Measurements from ENCODE around the gene GLIS1.

GLIS1 gene

DNA sequence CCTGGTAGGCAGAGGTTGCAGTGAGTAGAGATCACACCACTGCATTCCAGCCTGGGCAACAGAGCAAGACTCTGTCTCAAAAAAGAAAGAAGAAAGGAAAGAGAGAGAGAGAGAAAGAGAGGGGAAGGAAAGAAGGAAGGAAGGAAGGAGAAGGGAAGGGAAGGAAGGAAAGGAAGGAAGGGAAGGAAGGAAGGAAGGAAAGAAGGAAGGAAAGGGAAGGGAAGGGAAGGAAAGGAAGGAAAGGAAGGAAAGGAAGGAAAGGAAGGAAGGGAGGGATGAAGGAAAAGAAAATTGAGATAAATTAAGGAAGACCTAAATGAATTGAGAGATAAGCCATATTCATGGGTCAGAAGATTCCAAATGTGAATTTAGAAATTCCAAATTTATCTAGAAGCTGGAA is 92.2 kb downstream of the GLIS1 start:
- DNase-seq: no peak

GRCh38 chr1:53645690-53646078 is 93.3 kb downstream of the GLIS1 start:
- no peak for DNase-seq

DNA sequence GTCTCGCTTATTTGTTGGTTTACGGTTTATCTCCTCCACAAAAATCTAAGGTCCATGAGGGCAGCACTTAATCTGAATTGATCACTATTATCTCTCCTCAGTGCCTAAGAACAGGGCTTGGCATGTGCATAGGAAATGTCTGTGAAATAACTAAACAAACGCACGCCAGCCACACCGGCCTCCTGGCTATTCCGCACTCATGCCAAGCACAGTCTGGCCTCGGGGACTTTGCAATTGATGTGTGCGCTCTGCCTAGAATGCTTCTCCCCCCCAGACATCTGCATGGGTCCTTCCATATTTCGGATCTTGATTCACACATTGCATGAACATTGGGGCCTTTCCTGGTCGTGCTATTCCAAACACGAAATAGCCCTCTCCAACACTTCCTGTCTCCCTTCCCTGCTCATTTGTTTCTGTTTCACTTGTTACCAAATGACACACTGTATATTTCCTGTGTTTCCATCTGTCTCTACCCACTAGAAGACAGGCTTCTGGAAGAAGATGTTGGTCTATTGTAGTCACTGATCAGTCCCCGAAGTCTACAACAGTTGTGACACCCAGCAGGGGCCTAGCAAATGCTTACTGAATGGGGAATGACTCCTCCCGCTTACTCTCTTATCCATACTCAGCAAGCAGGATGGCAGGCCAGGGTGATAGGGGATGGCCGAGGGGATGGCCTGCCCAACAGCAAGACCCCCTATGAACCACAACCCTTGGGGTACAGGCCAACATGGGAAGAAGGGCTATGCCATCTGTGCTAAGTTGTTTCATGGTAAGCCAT is 93.9 kb downstream of the GLIS1 start:
- DNase-seq: no peak

DNA sequence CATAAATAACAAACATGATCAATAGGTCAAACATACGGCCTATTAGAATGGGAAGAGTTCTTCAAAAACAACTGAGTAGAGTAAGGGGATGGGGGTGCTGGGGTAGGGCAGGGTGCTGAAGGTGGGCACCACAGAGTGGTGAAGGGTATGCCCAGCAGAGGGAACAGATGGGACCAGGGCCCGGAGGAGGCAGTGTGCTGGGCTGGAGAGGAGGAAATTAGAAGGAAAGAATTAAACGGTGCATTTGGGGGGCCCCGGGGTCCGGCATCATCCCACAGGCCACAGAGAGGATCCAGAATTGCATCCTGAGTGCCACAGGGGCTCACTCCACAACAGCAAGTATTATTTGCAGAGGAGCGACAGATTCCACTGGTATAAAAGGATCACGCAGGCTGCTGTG is 94.5 kb downstream of the GLIS1 start:
- DNase-seq: no peak

- no peak for DNase-seq
Observed at GRCh38 chr1:53643881-53644390, 95.0 kb downstream of the GLIS1 start.

DNA sequence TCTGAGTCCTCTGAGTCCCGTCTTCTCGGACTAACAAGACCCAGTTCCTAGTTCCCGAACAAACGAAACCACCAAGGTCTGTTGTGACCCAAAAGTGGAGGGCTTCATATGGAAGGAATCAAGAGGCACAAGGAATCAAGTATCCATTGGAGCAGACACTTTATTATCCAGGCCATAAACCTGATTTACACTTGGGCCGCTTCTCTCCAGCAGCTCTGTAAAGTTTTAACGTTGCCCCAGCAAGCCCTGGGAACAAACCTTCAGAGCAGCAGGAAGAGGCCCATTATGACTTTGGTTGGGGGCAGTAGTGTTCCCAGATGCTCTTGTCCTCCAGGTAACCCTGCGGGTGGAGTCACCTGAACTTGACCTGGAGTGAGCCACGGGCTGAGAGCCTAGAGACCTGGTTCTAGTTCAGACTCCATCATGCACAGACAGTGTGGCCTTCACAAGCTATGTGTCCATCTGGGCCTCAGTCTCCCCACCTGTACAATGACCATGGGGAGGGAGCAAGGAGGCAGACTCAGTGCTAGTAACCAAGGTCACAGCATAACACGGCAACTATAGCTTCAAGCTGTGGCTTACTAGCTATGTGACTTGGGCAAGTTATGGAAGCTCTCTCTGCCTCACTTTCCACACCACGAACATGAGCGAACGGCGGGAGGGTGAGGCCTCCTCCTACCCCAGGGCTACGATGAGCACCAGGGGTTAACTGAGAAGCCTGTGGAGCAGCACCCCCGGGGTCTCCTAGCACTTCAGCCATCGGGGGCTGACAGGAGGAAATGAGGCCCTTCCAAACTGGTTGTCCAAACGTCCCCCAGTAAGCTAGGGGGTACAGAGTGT is 95.7 kb downstream of the GLIS1 start:
- no peak for DNase-seq

- no peak for DNase-seq
Observed at GRCh38 chr1:53642607-53643006, 96.4 kb downstream of the GLIS1 start.

DNA sequence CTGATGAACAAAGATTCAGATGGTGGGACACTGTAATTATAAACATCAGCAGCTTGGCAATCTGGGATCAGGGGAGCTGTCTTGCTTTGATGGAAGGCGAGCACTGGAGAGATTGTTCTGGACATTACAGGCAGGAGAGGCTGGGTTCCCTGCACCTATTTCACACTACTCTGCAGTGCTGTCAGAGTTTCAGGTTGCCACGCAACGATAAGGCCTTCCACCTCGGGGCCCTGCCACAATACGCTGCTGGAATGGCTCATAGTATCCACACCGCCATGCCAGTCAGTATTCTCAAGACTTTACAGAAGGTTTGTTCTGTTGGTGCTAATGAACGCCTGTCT is 96.8 kb downstream of the GLIS1 start:
- no peak for DNase-seq

- DNase-seq: peak; percentile 12
Observed at GRCh38 chr1:53641481-53642214, 97.3 kb downstream of the GLIS1 start.

- DNase-seq: no peak
Observed at GRCh38 chr1:53640701-53641075, 98.3 kb downstream of the GLIS1 start.

DNA sequence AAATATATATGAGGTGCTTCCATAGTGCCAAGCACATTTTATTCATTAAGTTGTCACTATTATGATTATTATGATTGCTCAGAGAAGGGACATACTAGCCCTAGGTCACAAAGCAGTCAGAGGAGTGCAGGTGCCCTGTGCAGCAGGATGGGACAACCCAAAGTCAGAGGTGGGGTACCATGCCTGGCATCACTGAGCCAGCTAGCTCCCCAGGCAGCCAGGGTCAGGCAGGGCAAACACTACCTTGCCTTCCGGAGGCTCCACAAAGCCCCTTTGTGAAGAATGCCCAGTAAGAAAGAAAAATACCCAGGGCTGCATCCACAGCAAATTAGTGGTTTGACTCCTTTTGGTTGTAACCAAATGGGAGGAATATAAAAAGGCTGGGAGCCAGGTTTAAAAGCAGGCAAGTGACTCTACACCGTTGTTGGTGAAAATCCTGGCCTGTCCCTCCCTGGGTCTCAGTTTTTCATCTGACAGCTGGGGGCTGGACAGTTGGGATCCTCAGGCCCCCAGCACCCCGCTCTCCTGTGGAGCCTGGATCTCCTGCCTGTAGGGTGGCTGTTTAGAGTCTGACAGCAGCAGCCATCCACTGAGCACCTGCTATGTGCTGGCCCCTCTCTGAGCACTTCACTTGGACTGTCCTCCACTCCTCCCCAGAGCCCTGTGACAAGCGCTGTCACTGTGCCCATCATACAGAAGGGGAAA is 98.8 kb downstream of the GLIS1 start:
- DNase-seq: no peak

- peak; percentile 85 for DNase-seq
Observed at GRCh38 chr1:53639251-53639763, 99.7 kb downstream of the GLIS1 start.

DNA sequence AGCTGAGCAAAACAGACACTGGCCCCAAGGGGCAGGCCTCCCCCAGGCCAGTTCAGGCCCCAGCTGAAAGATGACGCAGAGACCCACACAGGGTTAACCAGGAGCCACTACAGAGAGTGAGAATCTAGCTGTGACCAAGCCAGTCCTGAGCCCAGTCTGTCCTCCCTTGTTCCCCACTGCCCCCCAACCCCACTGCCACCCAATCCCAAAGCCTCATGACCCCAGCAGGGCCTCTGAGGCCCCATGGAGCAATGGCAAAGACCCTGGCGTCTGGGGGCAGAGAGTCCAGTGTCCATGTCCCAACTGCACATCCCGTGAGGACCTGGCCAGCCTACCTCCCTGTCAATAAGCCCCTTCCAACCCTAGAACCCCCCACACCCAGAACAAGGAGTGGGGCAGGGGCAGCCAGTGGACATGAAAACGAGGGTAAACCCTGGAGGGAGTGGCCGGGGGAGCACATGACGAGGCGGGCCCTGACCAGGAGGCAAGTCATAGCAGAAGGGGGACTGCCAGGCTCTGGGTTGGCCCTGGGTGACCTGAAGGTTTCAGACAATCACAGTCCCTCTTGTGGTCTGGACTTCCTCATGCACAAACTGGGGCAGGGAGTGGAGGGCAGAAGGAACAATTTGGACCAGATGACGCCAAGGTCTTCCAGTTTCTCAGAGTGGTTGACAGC is 100.5 kb downstream of the GLIS1 start:
- DNase-seq: no peak

GRCh38 chr1:53637511-53638359 is 101.2 kb downstream of the GLIS1 start:
- DNase-seq: no peak

DNA sequence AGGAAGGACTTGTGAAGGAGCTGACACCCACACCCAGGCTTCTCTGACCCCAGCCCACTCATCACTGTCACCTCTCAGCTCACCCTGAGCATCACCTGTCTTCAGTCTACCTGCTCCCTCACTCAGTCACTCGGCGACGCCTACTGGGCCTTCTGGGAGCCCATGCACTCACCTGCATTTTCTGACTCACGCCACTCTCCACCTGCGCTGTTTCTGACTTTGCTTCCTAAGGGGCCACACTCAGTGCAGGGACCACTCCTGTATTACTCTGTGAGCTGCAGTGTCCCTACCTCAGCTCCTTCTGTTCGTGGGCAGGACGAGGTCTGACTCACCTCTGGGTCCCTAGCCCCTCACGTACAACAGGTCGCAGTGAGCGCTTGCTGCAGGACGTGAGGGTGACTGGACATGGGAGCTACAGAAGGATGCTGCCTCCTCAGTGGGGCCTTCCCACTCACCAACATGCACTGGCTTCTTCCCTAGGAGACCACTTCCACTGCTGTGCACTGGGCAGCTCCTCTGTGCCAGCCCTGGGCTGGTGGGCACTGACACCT is 102.3 kb downstream of the GLIS1 start:
- no peak for DNase-seq

GRCh38 chr1:53634571-53634979 is 104.4 kb downstream of the GLIS1 start:
- no peak for DNase-seq

GRCh38 chr1:53633073-53633704 is 105.8 kb downstream of the GLIS1 start:
- DNase-seq: no peak

- DNase-seq: peak; percentile 26
Observed at GRCh38 chr1:53631622-53632310, 107.2 kb downstream of the GLIS1 start.

- peak; percentile 77 for DNase-seq
Observed at GRCh38 chr1:53629101-53629691, 109.8 kb downstream of the GLIS1 start.

Data from NCI-H2171 (cell line).